Measurements from ENCODE around the gene GPR17.

Gene GPR17

DNA sequence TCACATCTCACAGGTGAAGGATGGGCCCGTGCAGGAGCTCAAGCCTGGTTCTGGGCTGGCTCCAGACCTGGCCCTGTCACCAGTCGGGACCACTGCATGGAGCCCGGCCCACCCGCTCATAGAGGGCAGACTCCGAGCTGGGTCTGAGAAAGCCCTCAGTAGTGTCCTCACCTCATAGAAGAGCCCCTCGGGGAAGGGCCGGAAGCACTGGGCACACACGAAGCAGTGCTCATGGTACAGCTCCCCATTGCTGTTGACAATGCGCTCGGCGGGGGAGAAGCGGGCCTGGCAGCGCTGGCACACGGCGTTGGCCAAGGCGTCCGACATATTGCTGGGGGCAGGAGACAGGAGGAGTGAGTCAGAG, 11.3 kb downstream of the GPR17 start:
- TF ChIP-seq, protein P1, sequence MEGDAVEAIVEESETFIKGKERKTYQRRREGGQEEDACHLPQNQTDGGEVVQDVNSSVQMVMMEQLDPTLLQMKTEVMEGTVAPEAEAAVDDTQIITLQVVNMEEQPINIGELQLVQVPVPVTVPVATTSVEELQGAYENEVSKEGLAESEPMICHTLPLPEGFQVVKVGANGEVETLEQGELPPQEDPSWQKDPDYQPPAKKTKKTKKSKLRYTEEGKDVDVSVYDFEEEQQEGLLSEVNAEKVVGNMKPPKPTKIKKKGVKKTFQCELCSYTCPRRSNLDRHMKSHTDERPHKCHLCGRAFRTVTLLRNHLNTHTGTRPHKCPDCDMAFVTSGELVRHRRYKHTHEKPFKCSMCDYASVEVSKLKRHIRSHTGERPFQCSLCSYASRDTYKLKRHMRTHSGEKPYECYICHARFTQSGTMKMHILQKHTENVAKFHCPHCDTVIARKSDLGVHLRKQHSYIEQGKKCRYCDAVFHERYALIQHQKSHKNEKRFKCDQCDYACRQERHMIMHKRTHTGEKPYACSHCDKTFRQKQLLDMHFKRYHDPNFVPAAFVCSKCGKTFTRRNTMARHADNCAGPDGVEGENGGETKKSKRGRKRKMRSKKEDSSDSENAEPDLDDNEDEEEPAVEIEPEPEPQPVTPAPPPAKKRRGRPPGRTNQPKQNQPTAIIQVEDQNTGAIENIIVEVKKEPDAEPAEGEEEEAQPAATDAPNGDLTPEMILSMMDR (IDR thresholded peaks at IDR 0.05; ENCODE audit: low read depth, low read length, missing control alignments): no peak

DNA sequence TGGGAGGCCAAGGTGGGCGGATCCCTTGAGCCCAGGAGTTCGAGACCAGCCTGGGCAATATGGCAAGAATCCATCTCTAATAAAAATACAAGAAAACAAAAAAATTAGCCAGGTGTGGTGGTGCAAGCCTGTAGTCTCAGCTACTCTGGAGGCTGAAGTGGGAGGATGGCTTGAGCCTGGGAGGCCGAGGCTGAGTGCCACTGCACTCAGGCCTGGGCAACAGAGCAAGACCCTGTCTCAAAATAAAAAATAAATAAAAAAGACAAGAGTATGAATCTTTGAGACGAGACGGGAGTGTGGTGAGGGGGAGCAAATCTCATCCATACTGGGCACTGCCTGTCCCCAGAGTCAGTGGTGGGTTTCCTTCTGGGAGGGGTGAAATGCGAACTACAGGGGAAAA, 12.2 kb downstream of the GPR17 start:
- DNase-seq (ENCODE audit: low read depth): no peak
- H3K4me3 ChIP-seq (ENCODE audit: low read depth, low read length): no peak overlapping the region
- TF ChIP-seq, protein P1 (IDR thresholded peaks at IDR 0.05; ENCODE audit: low read depth, low read length, missing control alignments): no peak

More for the DNA sequence above, 11.3 kb downstream of the GPR17 start:
- DNase-seq (ENCODE audit: low read depth): no peak
- H3K4me3 ChIP-seq (ENCODE audit: low read depth, low read length): no peak overlapping the region

DNA sequence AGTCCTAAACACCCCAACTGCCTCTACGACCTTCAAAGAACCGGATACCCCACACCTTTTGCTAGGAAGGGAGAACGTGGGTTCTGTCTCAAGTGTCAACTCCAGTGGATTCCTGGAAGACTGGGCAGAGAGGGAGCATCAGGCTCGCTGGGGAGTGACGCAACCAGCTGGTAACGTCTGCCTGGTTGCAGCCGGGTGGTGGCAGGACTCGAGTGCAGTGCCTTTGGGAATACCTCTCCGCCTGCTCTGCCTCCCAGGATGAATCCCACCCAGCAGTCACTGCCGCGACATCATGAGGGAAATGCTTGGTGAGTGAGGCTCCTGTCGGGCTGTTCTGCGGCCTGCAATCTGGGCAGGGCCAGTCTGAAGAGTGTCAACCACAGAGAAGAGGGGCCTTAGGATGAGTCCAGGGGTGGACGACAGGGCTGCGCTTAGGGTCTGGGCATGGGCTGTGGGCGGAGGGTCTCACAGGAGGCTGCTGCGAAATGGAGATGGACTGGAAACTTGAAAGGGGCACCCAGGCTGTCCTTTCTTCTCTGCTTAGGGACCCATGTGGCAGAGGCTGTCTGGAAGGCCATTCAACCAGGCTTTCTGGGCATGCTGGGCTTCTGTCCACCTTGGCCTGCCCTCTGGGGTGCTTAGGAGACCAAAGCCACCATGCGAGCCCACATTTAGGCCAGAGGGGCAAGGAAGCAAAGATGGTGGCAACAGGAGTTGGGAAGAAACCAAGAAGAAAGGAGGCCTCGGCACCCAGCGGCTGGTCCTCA, 12.9 kb downstream of the GPR17 start:
- H3K4me3 ChIP-seq (ENCODE audit: low read depth, low read length): no peak overlapping the region
- DNase-seq (ENCODE audit: low read depth): no peak
- TF ChIP-seq, protein P1 (IDR thresholded peaks at IDR 0.05; ENCODE audit: low read depth, low read length, missing control alignments): no peak

DNA sequence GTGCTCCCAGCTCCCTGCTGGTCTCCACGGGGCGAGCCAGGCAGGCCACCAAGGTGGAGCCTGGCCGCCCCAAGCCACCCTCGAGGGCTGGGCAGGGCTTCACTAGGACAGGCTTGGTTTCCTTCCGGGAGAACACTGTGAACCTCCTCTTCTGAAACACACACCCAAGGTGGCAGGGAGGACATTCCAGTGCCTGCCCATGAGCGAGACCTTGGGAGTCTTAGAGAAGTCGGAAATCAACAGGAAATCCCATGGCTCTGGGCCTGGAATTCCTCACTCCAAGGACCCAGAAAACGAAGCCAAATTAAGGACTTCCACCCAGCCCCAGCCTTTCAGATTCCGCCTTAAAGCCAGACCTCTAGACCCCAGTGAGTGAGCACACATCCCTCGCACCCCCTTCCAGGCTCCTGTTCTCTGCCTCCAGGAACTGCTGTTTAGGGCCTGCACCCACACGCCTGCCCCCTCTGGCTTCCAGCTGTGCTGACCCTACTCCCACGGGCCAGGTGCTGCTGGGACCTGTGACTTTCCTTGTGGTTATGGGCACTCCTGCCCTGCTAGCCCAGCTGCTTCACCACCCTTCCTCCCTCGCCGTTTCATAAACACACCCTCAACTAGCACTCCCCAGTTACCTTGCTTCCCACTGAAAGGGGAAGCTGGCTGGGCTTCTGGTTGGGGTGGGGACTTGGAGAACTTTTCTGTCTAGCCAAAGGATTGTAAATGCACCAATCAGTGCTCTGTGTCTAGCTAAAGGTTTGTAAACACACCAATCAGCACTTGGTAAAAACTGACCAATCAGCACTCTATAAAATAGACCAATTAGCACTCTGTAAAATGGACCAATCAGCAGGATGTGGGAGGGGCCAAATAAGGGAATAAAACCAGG, 13.7 kb downstream of the GPR17 start:
- DNase-seq (ENCODE audit: low read depth): no peak
- TF ChIP-seq, protein P1 (IDR thresholded peaks at IDR 0.05; ENCODE audit: low read depth, low read length, missing control alignments): no peak
- no peak overlapping the region for H3K4me3 ChIP-seq (ENCODE audit: low read depth, low read length)

DNA sequence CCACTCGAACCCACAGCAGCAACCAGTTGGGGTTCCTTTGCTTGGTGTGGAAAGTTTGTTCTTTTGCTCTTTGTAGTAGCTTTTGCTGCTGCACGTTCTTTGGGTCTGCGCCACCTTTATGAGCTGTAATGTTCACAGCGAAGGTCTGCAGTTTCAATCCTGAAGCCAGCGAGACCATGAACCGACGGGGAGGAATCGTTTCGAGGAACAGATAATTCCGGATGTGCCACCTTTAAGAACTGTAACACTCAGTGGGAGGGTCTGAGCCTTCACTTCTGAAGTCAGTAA, 14.3 kb downstream of the GPR17 start:
- TF ChIP-seq, protein P1 (IDR thresholded peaks at IDR 0.05; ENCODE audit: low read depth, low read length, missing control alignments): no peak
- no peak overlapping the region for H3K4me3 ChIP-seq (ENCODE audit: low read depth, low read length)
- DNase-seq (ENCODE audit: low read depth): no peak

DNA sequence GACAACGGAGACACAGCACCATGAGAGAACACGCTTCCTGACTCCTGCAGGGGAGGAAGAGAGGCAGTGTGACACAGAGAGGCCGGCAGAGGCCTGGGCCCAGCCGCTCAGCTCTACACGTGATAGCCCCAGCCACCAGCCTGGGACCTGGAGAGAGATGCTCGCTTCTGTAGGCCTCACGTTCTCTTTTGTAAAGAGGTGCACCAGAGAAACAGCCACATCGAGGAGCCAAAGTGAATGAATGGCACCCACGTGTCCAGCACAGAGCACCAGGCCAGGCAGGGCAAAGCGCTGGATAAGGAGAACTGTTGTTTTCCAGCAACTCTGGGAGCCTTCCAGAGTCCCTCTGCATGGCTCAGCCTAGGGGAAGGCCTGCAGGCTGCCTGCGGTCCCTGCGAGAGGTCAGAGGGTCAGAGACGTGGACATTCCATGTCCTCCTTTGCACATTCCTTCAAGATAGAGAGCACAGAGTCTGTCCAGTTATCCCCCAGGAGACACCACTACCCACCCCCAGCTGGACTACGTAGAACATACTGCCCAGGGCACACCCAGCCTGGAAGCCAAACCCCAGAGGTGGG, 15.2 kb downstream of the GPR17 start:
- no peak for DNase-seq (ENCODE audit: low read depth)
- H3K4me3 ChIP-seq (ENCODE audit: low read depth, low read length): no peak overlapping the region
- TF ChIP-seq, protein P1 (IDR thresholded peaks at IDR 0.05; ENCODE audit: low read depth, low read length, missing control alignments): no peak
